GM23338 (cell line): ENCODE results near the gene RMDN3. TPM values are rescaled to one million over a fixed set of nuclear protein-coding genes. Genes with fewer than 3 reads are reported as not detected.

Experiments used
- ATAC-seq: fragments of 200-7000 bp; cut with Tn5 transposase; 3 replicates; pipeline ENCODE4 v1.9.1; 2020
- DNase-seq: peaks from one replicate; pipeline ENCODE4 v3.0.0-alpha.2; 2015; ENCODE audit warnings: low spot score
- H2AFZ ChIP-seq: fragments of 200-600 bp; sonication (generic); 2 replicates; pipeline ENCODE4 v1.8.0; 2016; ENCODE audit warnings: antibody characterized with exemption, mild to moderate bottlenecking, moderate library complexity
- H3F3A ChIP-seq: fragments of 200-600 bp; sonication (generic); replicated peaks from 2 replicates; pipeline ENCODE4 v1.8.0; 2017; ENCODE audit warnings: antibody characterized with exemption, mixed run types, low read depth
- H3K27ac ChIP-seq: fragments of 200-600 bp; sonication (generic); 2 replicates; pipeline ENCODE4 v1.6.1; 2016; ENCODE audit warnings: low read depth
- H3K27me3 ChIP-seq: fragments of 200-600 bp; sonication (generic); 2 replicates; pipeline ENCODE4 v1.8.0; 2016; ENCODE audit warnings: mild to moderate bottlenecking, mixed run types, moderate library complexity; ENCODE audit not compliant: insufficient read depth
- H3K36me3 ChIP-seq: fragments of 200-600 bp; sonication (generic); 2 replicates; pipeline ENCODE4 v1.8.0; 2016; ENCODE audit warnings: mild to moderate bottlenecking; ENCODE audit not compliant: insufficient read depth
- H3K4me1 ChIP-seq: fragments of 200-600 bp; sonication (generic); 2 replicates; pipeline ENCODE4 v1.8.0; 2016; ENCODE audit warnings: mild to moderate bottlenecking, moderate library complexity; ENCODE audit not compliant: insufficient read depth
- H3K4me2 ChIP-seq: fragments of 200-600 bp; sonication (generic); 2 replicates; pipeline ENCODE4 v1.7.1; 2017; ENCODE audit warnings: mixed run types
- H3K4me3 ChIP-seq: fragments of 200-600 bp; sonication (generic); 2 replicates; pipeline ENCODE4 v1.6.1; 2016; ENCODE audit warnings: mixed run types
- H3K79me2 ChIP-seq: fragments of 200-600 bp; sonication (generic); replicated peaks from 2 replicates; pipeline ENCODE4 v1.8.0; 2017; ENCODE audit warnings: mild to moderate bottlenecking; ENCODE audit not compliant: insufficient read depth
- H3K9me2 ChIP-seq: fragments of 200-600 bp; sonication (generic); 2 replicates; pipeline ENCODE4 v1.8.0; 2017; ENCODE audit not compliant: insufficient read depth
- H4K20me1 ChIP-seq: fragments of 200-600 bp; sonication (generic); replicated peaks from 2 replicates; pipeline ENCODE4 v1.8.0; 2017; ENCODE audit warnings: mild to moderate bottlenecking; ENCODE audit not compliant: insufficient read depth
- H3K27ac Mint-ChIP-seq: 2 replicates; pipeline ENCODE4 v1.8.0; 2020; ENCODE audit warnings: inconsistent platforms, mild to moderate bottlenecking, moderate library complexity, mixed read lengths
- H3K27me3 Mint-ChIP-seq: 3 replicates; pipeline ENCODE4 v1.8.0; 2022; ENCODE audit warnings: low read depth, mild to moderate bottlenecking, moderate library complexity, mixed read lengths, inconsistent platforms; ENCODE audit not compliant: insufficient read depth, poor library complexity
- H3K36me3 Mint-ChIP-seq: 3 replicates; pipeline ENCODE4 v1.8.0; 2021; ENCODE audit warnings: low read depth, mild to moderate bottlenecking, inconsistent platforms, moderate library complexity, mixed read lengths
- H3K4me1 Mint-ChIP-seq: 3 replicates; pipeline ENCODE4 v1.8.0; 2020; ENCODE audit warnings: mild to moderate bottlenecking, inconsistent platforms, mixed read lengths
- H3K4me3 Mint-ChIP-seq: 3 replicates; pipeline ENCODE4 v1.8.0; 2021; ENCODE audit warnings: moderate library complexity, mild to moderate bottlenecking, inconsistent platforms, mixed read lengths
- H3K9me3 Mint-ChIP-seq: 3 replicates; pipeline ENCODE4 v1.8.0; 2020; ENCODE audit warnings: moderate library complexity, mild to moderate bottlenecking, inconsistent platforms, mixed read lengths
- EZH2 ChIP-seq: fragments of 200-600 bp; sonication (generic); IDR thresholded peaks from one replicate; pipeline ENCODE4 v1.8.0; 2017; ENCODE audit warnings: antibody characterized with exemption, mild to moderate bottlenecking, low read depth; ENCODE audit not compliant: unreplicated experiment
- EZH2phosphoT487 ChIP-seq: fragments of 200-600 bp; sonication (generic); IDR thresholded peaks from one replicate; pipeline ENCODE4 v1.8.1; 2018; ENCODE audit warnings: antibody characterized with exemption; ENCODE audit not compliant: unreplicated experiment
- JUNB ChIP-seq: IDR thresholded peaks from one replicate; pipeline ENCODE4 v1.6.1; 2016; ENCODE audit warnings: antibody characterized with exemption; ENCODE audit not compliant: unreplicated experiment
- NANOG ChIP-seq: IDR thresholded peaks from 2 replicates; pipeline ENCODE4 v1.6.1; 2016; ENCODE audit warnings: antibody characterized with exemption, borderline replicate concordance
- POLR2AphosphoS5 ChIP-seq: IDR thresholded peaks from 2 replicates; pipeline ENCODE4 v1.6.1; 2016; ENCODE audit warnings: antibody characterized with exemption, low read depth
- ZNF114 ChIP-seq: fragments of 250-450 bp; sonication (Bioruptor Pico); IDR thresholded peaks from 2 replicates; pipeline ENCODE4 v1.5.0; 2020; ENCODE audit warnings: mild to moderate bottlenecking, moderate library complexity
- polyA plus RNA-seq: library from polyadenylated mRNA; unstranded; fragments of >200 nt; fragmentation: Nextera tagmentation; extraction: Ambion mirVana; gene quantifications from 2 replicates; pipeline ENCODE4 v1.2.1, GENCODE V29; 2016
- total RNA-seq: library from RNA; depleted of rRNA; stranded (reverse); fragments of >200 nt; shearing (Covaris generic); gene quantifications from 2 replicates; pipeline ENCODE4 v1.2.3, GENCODE V29; 2014
- TF ChIP-seq, protein P1 (sequence below), 2 experiments: fragments of 200-600 bp in 1 of 2; sonication (generic) in 1 of 2; conservative IDR thresholded peaks; 2 replicates each; pipeline versions ENCODE4 v1.5.1 to v1.6.1; 2016 to 2017; ENCODE audit warnings: antibody characterized with exemption in 2 of 2, low read depth in 2 of 2, mild to moderate bottlenecking in 2 of 2, moderate library complexity in 1 of 2
- TF ChIP-seq, protein P2 (sequence below): IDR thresholded peaks from 2 replicates; pipeline ENCODE4 v1.6.1; 2016; ENCODE audit warnings: antibody characterized with exemption
- TF ChIP-seq, protein P3 (sequence below): IDR thresholded peaks from one replicate; pipeline ENCODE4 v1.6.1; 2018; ENCODE audit warnings: antibody characterized with exemption; ENCODE audit not compliant: unreplicated experiment

Gene RMDN3
- total and polyA plus RNA-seq, 2 experiments from 2014 or later = 15.6 to 17.0 TPM

DNA sequence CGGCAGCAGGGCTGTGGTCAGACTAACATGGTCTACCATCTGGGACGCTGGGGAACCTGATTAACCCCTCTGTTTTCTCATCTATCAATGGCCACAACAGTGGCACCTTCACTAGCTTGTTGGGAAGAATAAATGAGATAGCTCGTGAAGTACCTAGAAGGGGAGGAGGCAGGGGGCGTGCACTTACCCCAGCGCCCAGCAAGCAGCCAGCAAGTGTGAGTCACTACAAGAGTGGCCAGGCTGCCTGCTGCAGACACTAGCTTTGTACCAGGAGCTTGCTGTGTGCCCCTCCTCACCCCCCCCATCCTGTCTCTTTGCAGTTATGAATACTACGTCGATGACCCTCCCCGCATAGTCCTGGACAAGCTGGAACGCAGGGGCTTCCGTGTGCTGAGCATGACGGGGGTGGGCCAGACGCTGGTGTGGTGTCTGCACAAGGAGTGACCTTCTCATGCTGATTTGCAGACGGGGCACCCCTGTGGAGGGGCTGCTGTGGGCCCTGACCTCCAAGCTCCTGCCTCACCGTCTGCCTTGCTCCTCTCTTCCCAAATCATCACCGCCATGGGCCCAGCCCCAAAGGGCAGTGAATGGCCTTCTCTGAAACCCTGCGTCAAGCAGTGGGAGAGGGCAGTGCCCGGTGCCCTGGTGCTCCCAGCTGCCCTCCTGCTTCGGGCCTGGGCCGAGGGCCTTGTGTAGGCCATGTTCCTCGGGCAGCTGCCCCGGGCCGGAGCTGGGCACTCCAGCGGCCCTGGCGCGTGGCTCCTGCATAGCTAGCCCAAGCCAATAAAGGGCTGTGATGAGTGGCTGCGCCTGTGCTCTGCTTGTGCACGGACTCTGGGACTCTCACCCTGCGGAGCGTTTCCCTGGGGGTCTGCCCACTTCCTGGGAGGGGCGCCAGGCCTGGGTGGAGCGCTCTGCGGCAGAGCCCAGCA, 12.1 kb upstream of the RMDN3 start (continued):
- TF ChIP-seq, protein P1, sequence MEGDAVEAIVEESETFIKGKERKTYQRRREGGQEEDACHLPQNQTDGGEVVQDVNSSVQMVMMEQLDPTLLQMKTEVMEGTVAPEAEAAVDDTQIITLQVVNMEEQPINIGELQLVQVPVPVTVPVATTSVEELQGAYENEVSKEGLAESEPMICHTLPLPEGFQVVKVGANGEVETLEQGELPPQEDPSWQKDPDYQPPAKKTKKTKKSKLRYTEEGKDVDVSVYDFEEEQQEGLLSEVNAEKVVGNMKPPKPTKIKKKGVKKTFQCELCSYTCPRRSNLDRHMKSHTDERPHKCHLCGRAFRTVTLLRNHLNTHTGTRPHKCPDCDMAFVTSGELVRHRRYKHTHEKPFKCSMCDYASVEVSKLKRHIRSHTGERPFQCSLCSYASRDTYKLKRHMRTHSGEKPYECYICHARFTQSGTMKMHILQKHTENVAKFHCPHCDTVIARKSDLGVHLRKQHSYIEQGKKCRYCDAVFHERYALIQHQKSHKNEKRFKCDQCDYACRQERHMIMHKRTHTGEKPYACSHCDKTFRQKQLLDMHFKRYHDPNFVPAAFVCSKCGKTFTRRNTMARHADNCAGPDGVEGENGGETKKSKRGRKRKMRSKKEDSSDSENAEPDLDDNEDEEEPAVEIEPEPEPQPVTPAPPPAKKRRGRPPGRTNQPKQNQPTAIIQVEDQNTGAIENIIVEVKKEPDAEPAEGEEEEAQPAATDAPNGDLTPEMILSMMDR (conservative IDR thresholded peaks at IDR 0.05; ENCODE audit: low read depth in 2 of 2) = no peak
- no peak for TF ChIP-seq EZH2
- TF ChIP-seq, protein P2, sequence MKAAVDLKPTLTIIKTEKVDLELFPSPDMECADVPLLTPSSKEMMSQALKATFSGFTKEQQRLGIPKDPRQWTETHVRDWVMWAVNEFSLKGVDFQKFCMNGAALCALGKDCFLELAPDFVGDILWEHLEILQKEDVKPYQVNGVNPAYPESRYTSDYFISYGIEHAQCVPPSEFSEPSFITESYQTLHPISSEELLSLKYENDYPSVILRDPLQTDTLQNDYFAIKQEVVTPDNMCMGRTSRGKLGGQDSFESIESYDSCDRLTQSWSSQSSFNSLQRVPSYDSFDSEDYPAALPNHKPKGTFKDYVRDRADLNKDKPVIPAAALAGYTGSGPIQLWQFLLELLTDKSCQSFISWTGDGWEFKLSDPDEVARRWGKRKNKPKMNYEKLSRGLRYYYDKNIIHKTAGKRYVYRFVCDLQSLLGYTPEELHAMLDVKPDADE = no peak
- no peak for TF ChIP-seq JUNB
- no peak for TF ChIP-seq NANOG
- TF ChIP-seq ZNF114 (CRISPR knock-in tag) = no peak

DNA sequence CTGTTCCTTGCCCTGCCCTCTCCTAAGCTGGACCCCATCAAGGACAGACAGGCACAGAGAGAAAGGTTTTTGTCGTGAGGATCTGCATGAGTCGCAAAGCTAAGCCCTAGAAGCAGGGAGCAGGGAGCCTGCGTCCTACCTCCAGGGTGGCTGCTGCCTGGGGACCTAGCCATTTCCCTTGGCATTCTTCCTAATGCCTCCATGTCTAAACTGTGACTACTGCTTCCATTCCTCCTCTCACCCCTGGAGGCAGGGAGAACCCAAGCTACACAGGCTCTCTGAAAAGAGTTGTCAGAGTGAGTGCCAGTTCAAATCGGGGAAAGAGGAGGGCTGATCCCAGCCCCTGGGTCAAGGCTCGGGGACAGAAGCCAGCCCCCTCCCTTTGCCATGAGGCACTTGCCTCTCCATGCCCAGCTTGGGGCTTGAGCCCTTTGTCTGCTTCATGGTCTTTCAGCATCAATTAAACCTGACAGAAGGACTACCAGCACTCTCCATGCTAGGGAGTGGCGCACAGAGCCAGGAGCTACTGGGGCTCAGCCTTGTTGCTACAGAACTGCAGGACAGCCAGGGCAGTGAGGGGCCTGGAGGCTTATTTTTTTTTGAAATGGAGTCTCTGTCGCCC, 11.3 kb upstream of the RMDN3 start:
- Mint-ChIP-seq H3K27ac (peak overlapping the region; percentile 70), H3K27me3 (peaks cover 23% of the 10 kb centered on the region), H3K36me3 (no peaks in the 10 kb centered on the region), H3K4me3 (no peak overlapping the region; the same call in 2 of the 3 replicates), H3K9me3 (no peaks in the 10 kb centered on the region), H3K4me1 (peaks cover 41% of the 10 kb centered on the region)
- H3K4me3 ChIP-seq = 0 out of 2 replicates have a peak overlapping the region, but pooled peaks have one; percentile 12
- peaks cover 15% of the 10 kb centered on the region for H3F3A ChIP-seq
- H3K36me3 ChIP-seq = no peaks in the 10 kb centered on the region
- H3K9me2 ChIP-seq = no peaks in the 10 kb centered on the region
- ATAC-seq (no peak), DNase-seq (no peak)
- H3K4me2 ChIP-seq = peak overlapping the region; percentile 21; the same call in 1 of the 2 replicates
- H3K27me3 ChIP-seq = 0 out of 2 replicates have a peak, but pooled peaks cover 4% of the 10 kb centered on the region
- H3K27ac ChIP-seq = no peak overlapping the region; the same call in 1 of the 2 replicates
- H4K20me1 ChIP-seq = no peaks in the 10 kb centered on the region
- no peak overlapping the region for H2AFZ ChIP-seq
- TF ChIP-seq, protein P3, sequence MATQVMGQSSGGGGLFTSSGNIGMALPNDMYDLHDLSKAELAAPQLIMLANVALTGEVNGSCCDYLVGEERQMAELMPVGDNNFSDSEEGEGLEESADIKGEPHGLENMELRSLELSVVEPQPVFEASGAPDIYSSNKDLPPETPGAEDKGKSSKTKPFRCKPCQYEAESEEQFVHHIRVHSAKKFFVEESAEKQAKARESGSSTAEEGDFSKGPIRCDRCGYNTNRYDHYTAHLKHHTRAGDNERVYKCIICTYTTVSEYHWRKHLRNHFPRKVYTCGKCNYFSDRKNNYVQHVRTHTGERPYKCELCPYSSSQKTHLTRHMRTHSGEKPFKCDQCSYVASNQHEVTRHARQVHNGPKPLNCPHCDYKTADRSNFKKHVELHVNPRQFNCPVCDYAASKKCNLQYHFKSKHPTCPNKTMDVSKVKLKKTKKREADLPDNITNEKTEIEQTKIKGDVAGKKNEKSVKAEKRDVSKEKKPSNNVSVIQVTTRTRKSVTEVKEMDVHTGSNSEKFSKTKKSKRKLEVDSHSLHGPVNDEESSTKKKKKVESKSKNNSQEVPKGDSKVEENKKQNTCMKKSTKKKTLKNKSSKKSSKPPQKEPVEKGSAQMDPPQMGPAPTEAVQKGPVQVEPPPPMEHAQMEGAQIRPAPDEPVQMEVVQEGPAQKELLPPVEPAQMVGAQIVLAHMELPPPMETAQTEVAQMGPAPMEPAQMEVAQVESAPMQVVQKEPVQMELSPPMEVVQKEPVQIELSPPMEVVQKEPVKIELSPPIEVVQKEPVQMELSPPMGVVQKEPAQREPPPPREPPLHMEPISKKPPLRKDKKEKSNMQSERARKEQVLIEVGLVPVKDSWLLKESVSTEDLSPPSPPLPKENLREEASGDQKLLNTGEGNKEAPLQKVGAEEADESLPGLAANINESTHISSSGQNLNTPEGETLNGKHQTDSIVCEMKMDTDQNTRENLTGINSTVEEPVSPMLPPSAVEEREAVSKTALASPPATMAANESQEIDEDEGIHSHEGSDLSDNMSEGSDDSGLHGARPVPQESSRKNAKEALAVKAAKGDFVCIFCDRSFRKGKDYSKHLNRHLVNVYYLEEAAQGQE = no peak
- TF ChIP-seq EZH2 = no peak
- TF ChIP-seq EZH2phosphoT487 = no peak
- TF ChIP-seq NANOG = no peak
- TF ChIP-seq, protein P2 = no peak
- no peak for TF ChIP-seq POLR2AphosphoS5
- peaks cover 23% of the 10 kb centered on the region for H3K4me1 ChIP-seq
- no peaks in the 10 kb centered on the region for H3K79me2 ChIP-seq
